Activated CD4-positive, alpha-beta memory T cell treated with anti-CD3 and anti-CD28 coated beads for 36 hours (primary cell): ENCODE data around the gene ZNF300. TPM values are rescaled to one million over a fixed set of nuclear protein-coding genes. Genes with fewer than 3 reads are reported as not detected.
"Not testable (repeated sequence)": the region's sequence is repeated elsewhere in the genome, so short reads cannot be mapped to it uniquely, and the experiment has no call there.

Source experiments
- CTCF ChIA-PET: fragments of 350-600 bp; sonication (Branson Sonifier 250); formaldehyde crosslinking; loops from one replicate; lab custom pipeline; 2021; ENCODE audit warnings: antibody characterized with exemption, inconsistent platforms; lab: Charles Lee
- POLR2A ChIA-PET: fragments of 350-600 bp; sonication (Branson Sonifier 250); formaldehyde crosslinking; loops from one replicate; lab custom pipeline; 2021; ENCODE audit warnings: antibody characterized with exemption; lab: Charles Lee
- DNase-seq: peaks from one replicate; pipeline ENCODE4 v3.0.0-alpha.2; 2020
- H3K27ac Mint-ChIP-seq: one replicate; pipeline ENCODE4 v1.8.0; 2021; ENCODE audit warnings: mixed read lengths
- H3K27me3 Mint-ChIP-seq: one replicate; pipeline ENCODE4 v1.8.0; 2021; ENCODE audit warnings: mixed read lengths
- H3K36me3 Mint-ChIP-seq: one replicate; pipeline ENCODE4 v1.8.0; 2021; ENCODE audit warnings: mixed read lengths
- H3K4me1 Mint-ChIP-seq: one replicate; pipeline ENCODE4 v1.8.0; 2021; ENCODE audit warnings: low read depth, mixed read lengths
- H3K4me3 Mint-ChIP-seq: one replicate; pipeline ENCODE4 v1.8.0; 2021; ENCODE audit warnings: mild to moderate bottlenecking, mixed read lengths
- H3K9me3 Mint-ChIP-seq: one replicate; pipeline ENCODE4 v1.8.0; 2021; ENCODE audit warnings: mixed read lengths
- intact Hi-C: fragments of 100-400 bp; cut with micrococcal nuclease; formaldehyde crosslinking; loops from one replicate; pipeline ENCODE4 v1.15.1; 2023
- total RNA-seq, 2 experiments: library from RNA; stranded (reverse); gene quantifications; one replicate each; pipeline ENCODE4 v1.2.3, GENCODE V29; 2021

ZNF300 gene
- total RNA-seq, 2 experiments from 2014 or later = 0.67 to 0.85 TPM

GRCh38 chr5:150879358-150879757 lies 25.4 kb downstream of the ZNF300 start:
- ChIA-PET POLR2A (no interaction called here), CTCF (no interaction called here)
- Mint-ChIP-seq H3K4me1 (no peaks in the 10 kb centered on the region), H3K27ac (no peak overlapping the region), H3K4me3 (no peak overlapping the region), H3K9me3 (peaks cover 48% of the 10 kb centered on the region), H3K36me3 (peaks cover 19% of the 10 kb centered on the region), H3K27me3 (no peaks in the 10 kb centered on the region)
- intact Hi-C loops = no loop called here
- no peak for DNase-seq

GRCh38 chr5:150862070-150862469 lies 42.7 kb downstream of the ZNF300 start:
- POLR2A ChIA-PET = no interaction called here
- no peaks in the 10 kb centered on the region for H3K27me3 Mint-ChIP-seq
- no peaks in the 10 kb centered on the region for H3K4me1 Mint-ChIP-seq
- H3K9me3 Mint-ChIP-seq = peaks cover 28% of the 10 kb centered on the region
- no peak for DNase-seq
- no peak overlapping the region for H3K27ac Mint-ChIP-seq
- no peak overlapping the region for H3K4me3 Mint-ChIP-seq
- CTCF ChIA-PET = no interaction called here
- H3K36me3 Mint-ChIP-seq = peaks cover 20% of the 10 kb centered on the region
- intact Hi-C loops = no loop called here

GRCh38 chr5:150860246-150860821 lies 44.4 kb downstream of the ZNF300 start:
- H3K27ac Mint-ChIP-seq = no peak overlapping the region
- peaks cover 20% of the 10 kb centered on the region for H3K36me3 Mint-ChIP-seq
- H3K9me3 Mint-ChIP-seq = peaks cover 21% of the 10 kb centered on the region
- POLR2A ChIA-PET = no interaction called here
- intact Hi-C loops = no loop called here
- CTCF ChIA-PET = interaction anchor here (1.1 kb wide), 1 partner anchor 14 kb away, joined by 3 read pairs; the partner anchor contains the start of gene IRGM
- no peak overlapping the region for H3K4me3 Mint-ChIP-seq
- DNase-seq = no peak
- H3K4me1 Mint-ChIP-seq = no peaks in the 10 kb centered on the region
- H3K27me3 Mint-ChIP-seq = no peaks in the 10 kb centered on the region

- CTCF ChIA-PET, DNase-seq, H3K27ac Mint-ChIP-seq, POLR2A ChIA-PET, H3K4me1 Mint-ChIP-seq, H3K27me3 Mint-ChIP-seq, intact Hi-C loops, H3K4me3 Mint-ChIP-seq: not testable (repeated sequence)
- Mint-ChIP-seq H3K36me3 (peaks cover 12% of the 10 kb centered on the region), H3K9me3 (peaks cover 13% of the 10 kb centered on the region)
Observed at GRCh38 chr5:150856700-150857099, 48.1 kb downstream of the ZNF300 start.

- H3K27me3 Mint-ChIP-seq = no peaks in the 10 kb centered on the region
- intact Hi-C loops = no loop called here
- H3K27ac Mint-ChIP-seq = no peak overlapping the region
- no peaks in the 10 kb centered on the region for H3K9me3 Mint-ChIP-seq
- peak overlapping the region; percentile 4 for H3K4me3 Mint-ChIP-seq
- H3K36me3 Mint-ChIP-seq = no peaks in the 10 kb centered on the region
- ChIA-PET POLR2A (no interaction called here), CTCF (interaction anchor here (1.6 kb wide), 1 partner anchor 297 kb away, joined by 3 read pairs; no protein-coding TSS in a partner anchor)
- peaks cover 11% of the 10 kb centered on the region for H3K4me1 Mint-ChIP-seq
- DNase-seq = no peak
Observed at GRCh38 chr5:150853561-150853960, 51.2 kb downstream of the ZNF300 start.

- no peaks in the 10 kb centered on the region for H3K36me3 Mint-ChIP-seq
- no peaks in the 10 kb centered on the region for H3K9me3 Mint-ChIP-seq
- no peak overlapping the region for H3K4me3 Mint-ChIP-seq
- H3K27ac Mint-ChIP-seq = no peak overlapping the region
- no peaks in the 10 kb centered on the region for H3K27me3 Mint-ChIP-seq
- intact Hi-C loops = no loop called here
- ChIA-PET POLR2A (no interaction called here), CTCF (interaction anchor here (1.0 to 1.4 kb wide), 3 partner anchors 50 to 392 kb away, joined by 3 to 6 read pairs (median 4); no protein-coding TSS in a partner anchor)
- no peak for DNase-seq
- peaks cover 27% of the 10 kb centered on the region for H3K4me1 Mint-ChIP-seq
Observed at GRCh38 chr5:150851039-150851438, 53.7 kb downstream of the ZNF300 start.

GRCh38 chr5:150848271-150848670 lies 56.5 kb downstream of the ZNF300 start:
- H3K27ac Mint-ChIP-seq = no peak overlapping the region
- no peaks in the 10 kb centered on the region for H3K27me3 Mint-ChIP-seq
- H3K36me3 Mint-ChIP-seq = no peaks in the 10 kb centered on the region
- no peak overlapping the region for H3K4me3 Mint-ChIP-seq
- H3K4me1 Mint-ChIP-seq = peaks cover 24% of the 10 kb centered on the region
- no peak for DNase-seq
- ChIA-PET CTCF (interaction anchor here (0.6 to 4.3 kb wide), 5 partner anchors 47 to 286 kb away, joined by 3 to 85 read pairs (median 33); partner anchors contain the start of gene RBM22), POLR2A (no interaction called here)
- H3K9me3 Mint-ChIP-seq = no peaks in the 10 kb centered on the region
- intact Hi-C loops = no loop called here

- ChIA-PET CTCF (interaction anchor here (0.6 to 4.3 kb wide), 27 partner anchors 8 to 398 kb away, joined by 3 to 85 read pairs (median 6); partner anchors contain the start of genes DCTN4, RBM22, RPS14 and SMIM3), POLR2A (interaction anchor here (0.9 to 2.3 kb wide), 7 partner anchors 47 to 285 kb away, joined by 3 to 25 read pairs (median 4); partner anchors contain the start of gene RBM22)
- intact Hi-C loops = loop anchor here (1.0 to 2.0 kb wide), 7 partner anchors 46 to 389 kb away; partner anchors contain the start of gene RBM22
- DNase-seq = no peak
- Mint-ChIP-seq H3K4me1 (peaks cover 22% of the 10 kb centered on the region), H3K4me3 (no peak overlapping the region), H3K27ac (no peak overlapping the region), H3K9me3 (no peaks in the 10 kb centered on the region), H3K36me3 (no peaks in the 10 kb centered on the region), H3K27me3 (no peaks in the 10 kb centered on the region)
Observed at GRCh38 chr5:150847334-150847695, 57.5 kb downstream of the ZNF300 start.

GRCh38 chr5:150846654-150847333 lies 58.0 kb downstream of the ZNF300 start:
- Mint-ChIP-seq H3K27me3 (no peaks in the 10 kb centered on the region), H3K36me3 (no peaks in the 10 kb centered on the region), H3K9me3 (no peaks in the 10 kb centered on the region), H3K4me3 (peak overlapping the region; percentile 73), H3K27ac (peak overlapping the region; percentile 52), H3K4me1 (peaks cover 20% of the 10 kb centered on the region)
- intact Hi-C loops = loop anchor here (1.0 to 2.0 kb wide), 7 partner anchors 45 to 388 kb away; partner anchors contain the start of gene RBM22
- POLR2A ChIA-PET = interaction anchor here (0.8 to 2.3 kb wide), 11 partner anchors 41 to 601 kb away, joined by 3 to 25 read pairs (median 4); partner anchors contain the start of genes DCTN4, RBM22, SLC36A1 and SMIM3
- CTCF ChIA-PET = interaction anchor here (0.6 to 4.3 kb wide), 34 partner anchors 8 to 397 kb away, joined by 3 to 85 read pairs (median 6); partner anchors contain the start of genes DCTN4, RBM22, RPS14 and SMIM3
- DNase-seq = peak; percentile 76

- H3K27me3 Mint-ChIP-seq, H3K36me3 Mint-ChIP-seq, H3K9me3 Mint-ChIP-seq, DNase-seq: not testable (repeated sequence)
- intact Hi-C loops = loop anchor here (2.0 kb wide), 3 partner anchors 189 to 387 kb away; no protein-coding TSS in a partner anchor
- POLR2A ChIA-PET = interaction anchor here (0.8 to 2.3 kb wide), 8 partner anchors 40 to 601 kb away, joined by 3 to 25 read pairs (median 4); partner anchors contain the start of genes DCTN4, RBM22, SLC36A1 and SMIM3
- CTCF ChIA-PET = interaction anchor here (0.8 to 4.3 kb wide), 33 partner anchors 7 to 397 kb away, joined by 3 to 85 read pairs (median 6); partner anchors contain the start of genes DCTN4, RBM22, RPS14 and SMIM3
- Mint-ChIP-seq H3K27ac (peak within 1 kb of the TSS; percentile 52), H3K4me3 (peak within 1 kb of the TSS; percentile 73), H3K4me1 (peaks cover 20% of the 10 kb centered on the region)
Observed at GRCh38 chr5:150846308-150846653, 58.5 kb downstream of the ZNF300 start, which contains the start of gene IRGM. Gene IRGM (plus strand): TSS chr5:150846521. CDS start chr5:150848124, 1,603 bp downstream.

GRCh38 chr5:150845185-150845859 lies 59.5 kb downstream of the ZNF300 start:
- intact Hi-C loops, H3K27me3 Mint-ChIP-seq, H3K4me3 Mint-ChIP-seq, H3K9me3 Mint-ChIP-seq, H3K36me3 Mint-ChIP-seq, DNase-seq, H3K27ac Mint-ChIP-seq: not testable (repeated sequence)
- ChIA-PET POLR2A (interaction anchor here (1.1 to 2.3 kb wide), 3 partner anchors 55 to 67 kb away, joined by 3 to 15 read pairs (median 13); partner anchors contain the start of gene SMIM3), CTCF (interaction anchor here (1.0 to 4.3 kb wide), 13 partner anchors 40 to 388 kb away, joined by 3 to 85 read pairs (median 11); partner anchors contain the start of genes RBM22 and SMIM3)
- H3K4me1 Mint-ChIP-seq = peaks cover 17% of the 10 kb centered on the region
